Activated naive CD4-positive, alpha-beta T cell treated with anti-CD3 and anti-CD28 coated beads, Interleukin-2, amount 50 U/mL, for 16 hours (primary cell): Measurements from ENCODE around the gene OPN5.

Experiments used
- DNase-seq: peaks from one replicate; pipeline ENCODE4 v3.0.0-alpha.2; 2020

OPN5 gene

GRCh38 chr6:47789553-47789952 lies 7.7 kb downstream of the OPN5 start:
- no peak for DNase-seq

DNA sequence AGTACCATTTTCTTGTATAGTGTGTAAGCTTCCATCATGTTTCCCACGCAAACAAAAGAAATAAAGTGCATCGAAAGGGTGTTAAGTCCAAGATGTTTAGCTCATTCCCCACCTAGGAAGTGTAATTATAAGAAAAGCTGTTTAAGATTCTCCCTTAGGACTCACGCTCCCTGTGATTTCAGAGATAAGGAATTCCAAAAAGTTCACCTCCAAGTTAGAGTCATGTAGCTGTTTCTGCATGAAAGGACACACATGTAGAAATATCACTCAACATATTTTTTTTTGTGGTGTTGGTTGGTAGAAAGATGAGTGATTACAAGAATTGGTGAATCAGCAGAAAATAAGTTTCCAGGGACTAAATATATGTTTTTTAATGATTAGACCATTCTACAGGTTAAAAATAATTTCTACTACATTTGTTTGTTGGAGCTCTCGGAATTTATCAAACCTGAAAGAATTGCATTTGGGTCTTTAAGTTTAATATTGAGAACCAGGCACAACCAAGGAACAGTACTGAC lies 10.4 kb downstream of the OPN5 start:
- DNase-seq: no peak

DNA sequence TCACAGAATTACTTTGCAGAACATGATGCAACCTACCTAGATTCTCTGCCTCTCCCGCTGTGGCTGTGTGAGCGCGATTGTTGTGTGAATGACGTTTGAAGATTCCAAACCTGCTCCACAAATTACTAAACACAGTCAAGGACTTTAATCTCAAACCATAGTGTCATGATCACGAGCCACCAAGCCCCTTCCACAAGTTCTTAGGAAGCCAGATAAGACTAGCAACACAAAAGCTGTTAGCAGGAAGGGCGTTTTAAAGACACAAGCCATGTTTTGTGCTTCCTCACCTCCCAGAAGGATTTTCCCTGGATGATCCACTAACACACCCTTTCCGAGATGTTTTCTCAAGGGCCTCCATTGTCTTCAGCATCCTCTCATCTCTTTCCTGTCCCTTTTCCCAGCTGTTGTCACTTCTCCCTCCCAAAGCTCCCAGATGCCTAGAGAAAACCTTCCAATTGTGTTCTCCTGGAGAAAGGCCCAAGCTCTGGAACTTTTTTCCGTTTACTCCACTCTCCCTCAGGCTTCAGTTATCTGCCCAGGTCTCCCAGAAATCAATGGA lies 12.8 kb downstream of the OPN5 start:
- DNase-seq: no peak

DNA sequence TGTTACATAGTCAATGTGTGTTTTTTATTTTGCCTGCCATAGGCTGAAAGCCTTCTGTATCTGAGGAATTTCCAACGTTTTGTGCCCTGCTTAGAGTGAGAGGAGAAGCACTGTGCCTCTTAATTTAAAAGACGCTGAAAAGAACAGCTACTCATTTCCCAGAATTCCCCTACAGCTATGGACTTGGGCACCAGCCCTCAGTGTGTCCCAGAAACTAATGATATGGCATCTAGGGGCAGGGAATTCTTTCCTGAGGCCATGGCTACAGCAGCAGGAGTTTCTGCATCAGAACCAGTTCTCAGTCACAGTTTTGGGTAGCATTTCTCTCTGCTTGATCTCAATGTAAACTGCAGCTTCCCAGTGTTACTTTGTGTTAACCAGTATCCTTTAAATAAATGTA lies 20.2 kb downstream of the OPN5 start:
- DNase-seq: no peak

DNA sequence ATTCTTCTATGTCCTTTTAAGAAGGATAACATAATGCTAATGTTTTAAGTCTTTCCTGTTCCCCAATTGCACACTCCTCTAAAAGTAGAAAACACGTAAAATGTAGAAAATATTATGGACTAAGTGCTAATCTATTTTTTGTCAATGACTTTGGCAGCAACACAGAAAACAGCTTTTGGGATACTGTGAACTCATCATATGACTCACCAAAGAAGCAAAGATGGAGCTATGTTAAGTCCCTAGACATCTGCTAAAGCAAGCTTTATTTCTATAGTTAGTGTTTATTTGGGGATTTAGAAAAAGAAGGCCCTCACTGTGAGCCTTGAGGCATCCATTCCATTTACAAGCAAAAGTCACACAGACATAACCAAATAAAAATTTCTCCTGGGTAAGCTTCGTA lies 23.0 kb downstream of the OPN5 start:
- no peak for DNase-seq

DNA sequence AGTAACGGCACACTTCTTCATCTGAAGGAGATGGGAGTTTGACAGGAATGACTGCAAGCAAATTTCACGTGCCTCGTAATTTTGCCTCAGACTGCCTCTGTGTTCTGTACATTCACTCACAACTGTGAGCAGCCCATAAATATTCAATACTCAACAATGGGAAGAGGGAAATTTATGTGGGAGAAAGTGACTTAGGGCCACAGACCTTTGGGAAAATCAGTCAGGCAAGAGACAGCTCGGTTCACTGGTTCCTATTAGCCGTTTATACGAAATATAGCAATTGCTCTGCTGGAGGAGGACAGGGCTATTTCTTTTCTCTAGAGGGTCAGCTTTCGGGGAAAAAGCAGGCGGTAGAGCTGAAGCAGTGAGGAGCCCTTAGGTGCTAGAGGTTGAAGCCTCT lies 28.0 kb downstream of the OPN5 start:
- no peak for DNase-seq

DNA sequence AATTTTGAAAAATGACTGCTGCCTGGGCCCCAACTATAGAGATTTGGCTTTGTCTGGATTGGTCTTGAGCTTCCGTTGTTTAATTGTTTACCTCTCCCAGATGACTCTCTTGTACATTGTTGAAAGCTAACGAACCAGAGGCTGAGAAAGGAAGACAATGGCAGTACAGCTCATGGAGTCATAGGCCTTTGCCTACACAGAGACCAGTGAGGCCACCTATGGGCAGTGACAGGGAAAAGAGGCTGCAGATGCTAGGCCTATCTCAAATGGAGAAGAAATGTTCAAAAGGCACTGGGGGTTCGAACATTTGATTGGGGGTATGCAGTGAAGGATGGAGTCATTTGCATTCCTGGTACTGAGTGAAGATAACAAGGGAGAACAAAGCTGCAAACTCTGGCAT lies 29.1 kb downstream of the OPN5 start:
- no peak for DNase-seq

DNA sequence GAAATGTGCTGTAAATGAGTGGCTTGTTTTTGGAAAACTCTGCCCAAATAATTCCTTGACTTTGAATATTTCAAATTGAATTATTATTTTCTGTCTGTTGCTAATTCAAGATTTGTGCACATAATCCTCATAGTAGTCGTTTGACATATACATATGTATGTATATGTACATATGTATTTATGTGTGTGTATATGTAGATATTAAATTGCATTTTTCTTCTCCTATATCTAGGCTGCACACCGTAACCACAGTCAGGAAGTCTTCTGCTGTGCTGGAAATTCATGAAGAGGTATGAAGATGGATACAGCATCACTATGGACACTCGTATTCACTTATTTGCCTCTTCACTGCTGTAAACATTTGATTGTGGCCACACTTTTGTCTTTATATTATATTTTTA lies 29.6 kb downstream of the OPN5 start:
- no peak for DNase-seq

GRCh38 chr6:47817749-47818148 lies 35.9 kb downstream of the OPN5 start:
- no peak for DNase-seq

DNA sequence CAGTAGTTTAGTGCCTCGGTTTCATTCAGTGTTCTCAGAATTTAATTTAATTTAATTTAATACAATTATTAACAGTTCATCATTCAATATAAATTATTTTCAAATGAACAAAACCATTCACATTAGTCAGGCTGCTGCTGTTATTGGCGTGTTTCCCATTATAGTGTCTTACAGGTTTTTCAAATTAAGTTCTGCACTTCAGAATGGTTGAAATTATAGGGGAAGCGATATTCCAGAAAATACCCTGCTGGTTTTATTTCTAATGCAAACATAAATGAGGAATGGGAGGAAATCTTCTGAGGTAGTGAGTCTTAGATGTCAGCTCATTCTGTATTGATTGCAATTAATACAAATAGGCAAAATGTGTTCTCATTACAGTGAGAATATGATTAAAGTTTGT lies 37.6 kb downstream of the OPN5 start:
- DNase-seq: no peak

GRCh38 chr6:47822856-47823554 lies 41.2 kb downstream of the OPN5 start:
- DNase-seq: no peak

DNA sequence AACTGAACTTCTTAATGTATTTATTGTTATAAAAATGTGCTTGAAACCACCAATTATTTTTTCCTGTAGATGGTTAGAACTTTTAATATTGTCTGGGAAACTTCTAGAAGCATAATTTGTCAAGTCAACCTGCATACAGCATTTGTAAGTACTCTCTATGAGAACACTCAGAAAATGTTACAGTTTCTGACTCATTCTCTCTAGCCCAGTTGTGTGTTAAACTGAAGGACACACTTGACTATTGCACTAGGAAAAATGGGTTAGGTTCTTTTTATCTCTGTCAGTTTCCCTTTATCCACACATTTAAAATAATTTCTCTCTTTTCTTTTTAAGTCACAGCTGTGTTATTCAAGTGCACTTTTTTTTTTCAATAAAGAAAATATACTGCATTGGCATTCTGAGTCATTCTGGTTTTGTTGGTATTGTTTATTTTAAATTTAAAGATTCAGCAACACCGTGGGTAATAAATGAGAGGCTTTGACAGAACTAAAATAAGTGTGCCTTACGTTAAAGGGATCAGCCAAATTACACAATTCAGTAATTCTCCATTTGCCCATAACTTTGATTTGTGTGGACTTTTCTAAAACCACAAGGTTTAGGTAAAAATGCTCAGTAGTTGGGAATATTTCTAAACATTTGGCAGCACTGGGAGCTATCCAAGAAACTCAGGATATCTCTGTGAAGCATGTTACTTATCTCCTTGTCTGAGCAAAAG lies 50.7 kb downstream of the OPN5 start:
- DNase-seq: no peak

DNA sequence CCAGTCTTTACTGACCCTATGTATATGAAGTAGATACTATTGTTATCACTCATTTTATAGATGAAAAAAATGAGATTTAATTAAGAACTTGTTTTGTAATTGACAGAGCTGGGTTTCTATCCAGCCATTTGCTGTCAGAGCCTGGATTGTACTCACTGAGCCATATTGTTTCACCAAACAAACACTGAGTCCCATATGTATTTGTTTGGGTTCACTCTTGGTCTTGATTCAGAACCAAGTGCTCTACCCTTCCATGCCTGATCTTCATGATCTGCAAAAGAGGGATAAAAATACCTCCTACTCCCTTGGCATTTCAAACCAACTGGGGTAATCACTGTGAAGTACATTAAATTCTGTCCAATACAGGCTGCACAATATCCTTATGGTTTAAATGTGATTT lies 52.4 kb downstream of the OPN5 start:
- DNase-seq: no peak

GRCh38 chr6:47836046-47836445 lies 54.2 kb downstream of the OPN5 start:
- no peak for DNase-seq

GRCh38 chr6:47836639-47837038 lies 54.8 kb downstream of the OPN5 start:
- no peak for DNase-seq

DNA sequence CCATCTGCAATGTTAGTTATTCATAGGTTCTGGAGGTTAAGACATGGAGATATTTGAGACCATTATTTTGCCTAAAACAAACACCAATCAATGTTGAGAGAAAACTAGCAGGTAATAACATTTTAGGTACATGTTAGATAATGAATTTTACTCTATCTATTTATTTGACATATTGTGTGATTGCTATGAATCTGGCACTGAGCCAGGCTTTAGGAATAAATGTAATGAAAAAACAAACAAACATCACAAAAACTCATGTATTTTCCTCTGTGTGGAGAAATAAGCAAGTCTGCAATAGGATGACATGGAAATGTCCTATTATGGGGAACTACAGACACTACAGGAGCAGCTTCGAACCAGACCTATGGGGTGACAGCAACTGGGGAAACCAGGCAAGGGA lies 57.8 kb downstream of the OPN5 start:
- DNase-seq: no peak

- DNase-seq: no peak
These were observed 63.0 kb downstream of the OPN5 start for GRCh38 chr6:47844881-47845280.

- no peak for DNase-seq
These were observed 64.9 kb downstream of the OPN5 start for GRCh38 chr6:47846752-47847151.

- no peak for DNase-seq
These were observed 69.3 kb downstream of the OPN5 start for GRCh38 chr6:47851091-47851490.

- DNase-seq: no peak
These were observed 70.9 kb downstream of the OPN5 start for GRCh38 chr6:47852727-47853126.

- DNase-seq: no peak
These were observed 71.9 kb downstream of the OPN5 start for GRCh38 chr6:47853766-47854165.

DNA sequence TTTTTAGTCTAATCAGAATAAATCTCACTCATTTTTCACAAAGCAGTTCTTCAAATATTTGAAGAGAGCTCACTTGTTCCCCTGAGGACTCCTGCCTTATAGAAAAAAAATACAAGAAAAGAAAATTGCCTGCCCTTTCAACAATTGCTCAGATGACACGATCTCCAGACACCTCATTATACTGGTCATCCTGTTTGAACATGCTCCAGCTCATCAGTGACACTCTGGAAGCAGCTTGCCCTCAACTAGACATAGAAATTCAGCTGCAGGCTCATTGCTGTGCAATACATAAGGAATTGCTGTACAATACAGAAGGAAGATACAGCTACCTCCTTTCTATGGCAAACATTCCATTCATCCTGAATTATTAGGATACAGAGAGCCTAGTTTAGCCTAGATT lies 73.1 kb downstream of the OPN5 start:
- no peak for DNase-seq

- DNase-seq: no peak
These were observed 77.3 kb downstream of the OPN5 start for GRCh38 chr6:47859175-47859574.

DNA sequence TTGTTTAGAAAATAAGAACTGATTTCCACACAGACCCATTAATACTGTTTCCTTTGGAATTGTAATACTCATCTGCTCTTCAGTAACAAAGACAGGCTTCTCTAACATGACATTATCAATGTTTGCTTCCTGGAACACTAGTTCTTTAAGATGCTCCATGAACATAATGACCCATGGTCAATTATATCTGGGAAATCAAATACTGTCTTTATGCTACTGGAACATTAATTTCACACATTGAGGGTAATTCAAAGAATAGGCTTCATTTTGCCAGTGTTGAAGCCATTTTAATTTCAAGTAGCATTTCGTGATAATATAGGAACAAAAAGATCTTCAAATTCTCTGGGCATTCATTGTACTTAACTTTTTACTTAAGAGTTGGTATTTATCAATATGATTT lies 80.9 kb downstream of the OPN5 start:
- no peak for DNase-seq
